ENCODE data around the gene CLDN3. TPM values are rescaled to one million over a fixed set of nuclear protein-coding genes. Genes with fewer than 3 reads are reported as not detected.

Gene CLDN3
- total RNA-seq, 6 donors from 2014 or later, result 21.9 to 95.0 (median 43.9) TPM

DNA sequence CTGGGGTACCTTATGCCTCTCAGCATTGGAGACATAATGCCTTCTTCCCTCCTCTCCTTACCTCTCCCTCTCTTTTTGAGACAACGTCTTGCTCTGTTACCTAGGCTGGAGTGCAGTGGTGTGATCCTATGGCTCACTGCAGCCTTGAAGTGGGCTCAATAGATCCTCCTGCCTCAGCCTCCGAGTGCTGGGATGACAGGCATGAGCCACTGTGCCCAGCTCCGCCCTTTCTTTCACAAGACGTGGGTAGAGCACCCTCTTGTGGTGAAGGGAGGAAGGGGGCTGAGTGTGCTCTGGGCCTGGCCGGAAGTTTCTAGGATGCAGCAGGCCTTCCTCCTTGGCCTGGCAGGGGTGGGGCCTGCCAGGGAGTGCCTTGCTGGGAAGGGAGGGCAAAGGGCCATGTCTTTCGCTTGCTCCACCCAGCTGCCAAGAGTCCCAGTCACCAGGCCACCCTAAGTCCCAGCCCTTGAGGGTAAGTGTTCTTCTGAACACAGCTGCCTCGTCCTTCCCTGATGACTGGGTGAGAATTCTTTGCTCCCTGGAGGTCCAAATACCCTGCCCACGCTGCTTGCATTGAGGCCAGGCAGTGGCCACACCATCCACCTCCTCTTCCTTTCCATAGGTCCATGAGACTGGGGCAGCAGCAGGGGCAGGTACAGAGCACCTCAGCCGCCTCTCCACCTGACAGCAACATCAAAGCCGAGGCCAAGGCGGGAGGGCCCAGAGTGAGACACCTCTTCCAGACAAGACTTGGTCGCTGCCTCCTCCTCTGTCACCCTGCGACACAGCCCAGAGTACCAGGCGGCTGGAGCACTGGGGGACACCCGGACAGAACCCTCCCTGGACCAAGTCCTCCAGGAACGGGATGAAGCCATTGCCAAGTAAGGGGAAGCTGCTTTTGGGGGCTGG is 35.2 kb downstream of the CLDN3 start:
- ATAC-seq (ENCODE audit: low FRiP score in 2 of 2), result peak; percentile 75 to 94
- WGBS, 2 donors, result 48 to 64% methylated on average over 11 to 16 of the region's 16 CpGs
- no peaks in the 10 kb centered on the region for H3K9me3 ChIP-seq

DNA sequence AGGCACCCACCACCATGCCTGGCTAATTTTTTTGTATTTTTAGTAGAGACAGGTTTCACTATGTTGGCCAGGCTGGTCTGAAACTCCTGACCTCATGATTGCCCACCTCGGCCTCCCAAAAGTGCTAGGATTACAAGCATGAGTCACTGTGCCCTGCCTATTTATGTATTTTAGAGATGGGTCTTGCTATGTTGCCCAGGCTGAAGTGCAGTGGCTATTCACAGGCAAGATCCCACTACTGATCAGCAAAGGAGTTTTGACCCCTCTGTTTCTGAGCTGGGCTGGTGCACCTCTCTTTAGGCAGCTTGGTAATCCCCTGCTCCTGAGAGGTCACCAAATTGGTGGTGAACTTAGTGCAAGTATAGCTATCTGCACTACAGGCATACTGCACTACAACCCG is 37.7 kb downstream of the CLDN3 start:
- WGBS, 2 donors, result 69 to 88% methylated on average over 2 of the region's 2 CpGs
- no peak for ATAC-seq (ENCODE audit: low FRiP score in 2 of 2)
- TF ChIP-seq POLR2A (IDR thresholded peaks at IDR 0.05) (no peak), EP300 (IDR thresholded peaks at IDR 0.05) (no peak), POLR2AphosphoS5 (IDR thresholded peaks at IDR 0.05) (no peak)
- TF ChIP-seq, protein P1, sequence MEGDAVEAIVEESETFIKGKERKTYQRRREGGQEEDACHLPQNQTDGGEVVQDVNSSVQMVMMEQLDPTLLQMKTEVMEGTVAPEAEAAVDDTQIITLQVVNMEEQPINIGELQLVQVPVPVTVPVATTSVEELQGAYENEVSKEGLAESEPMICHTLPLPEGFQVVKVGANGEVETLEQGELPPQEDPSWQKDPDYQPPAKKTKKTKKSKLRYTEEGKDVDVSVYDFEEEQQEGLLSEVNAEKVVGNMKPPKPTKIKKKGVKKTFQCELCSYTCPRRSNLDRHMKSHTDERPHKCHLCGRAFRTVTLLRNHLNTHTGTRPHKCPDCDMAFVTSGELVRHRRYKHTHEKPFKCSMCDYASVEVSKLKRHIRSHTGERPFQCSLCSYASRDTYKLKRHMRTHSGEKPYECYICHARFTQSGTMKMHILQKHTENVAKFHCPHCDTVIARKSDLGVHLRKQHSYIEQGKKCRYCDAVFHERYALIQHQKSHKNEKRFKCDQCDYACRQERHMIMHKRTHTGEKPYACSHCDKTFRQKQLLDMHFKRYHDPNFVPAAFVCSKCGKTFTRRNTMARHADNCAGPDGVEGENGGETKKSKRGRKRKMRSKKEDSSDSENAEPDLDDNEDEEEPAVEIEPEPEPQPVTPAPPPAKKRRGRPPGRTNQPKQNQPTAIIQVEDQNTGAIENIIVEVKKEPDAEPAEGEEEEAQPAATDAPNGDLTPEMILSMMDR (IDR thresholded peaks at IDR 0.05), result no peak
- Histone ChIP-seq H3K27me3 (no peaks in the 10 kb centered on the region), H3K27ac (no peak overlapping the region), H3K9me3 (no peaks in the 10 kb centered on the region), H3K4me1 (peaks cover 11 to 24% (median 13%) of the 10 kb centered on the region in 4 donors), H3K4me3 (no peak overlapping the region), H3K36me3 (peaks cover 0 to 19% (median 15%) of the 10 kb centered on the region in 4 donors)
- no peak for DNase-seq

More for the DNA sequence above, 35.2 kb downstream of the CLDN3 start:
- Histone ChIP-seq H3K36me3 (peaks cover 0 to 22% (median 16%) of the 10 kb centered on the region in 4 donors), H3K4me1 (peaks cover 19 to 41% (median 24%) of the 10 kb centered on the region in 4 donors), H3K4me3 (peak overlapping the region in 1 of 4 donors; percentile 8), H3K27ac (peak overlapping the region; percentile 78 to 88 (median 82)), H3K27me3 (no peaks in the 10 kb centered on the region)
- TF ChIP-seq POLR2AphosphoS5 (IDR thresholded peaks at IDR 0.05), result peak; percentile 63 to 90
- TF ChIP-seq EP300 (IDR thresholded peaks at IDR 0.05), result peak in 2 of 4 donors; percentile 13 to 60
- TF ChIP-seq POLR2A (IDR thresholded peaks at IDR 0.05), result peak in 2 of 4 donors; percentile 18 to 62
- TF ChIP-seq, protein P1 (IDR thresholded peaks at IDR 0.05), result peak; percentile 82 to 95 (median 92)
- DNase-seq, result peak in 1 of 2 donors; percentile 93

DNA sequence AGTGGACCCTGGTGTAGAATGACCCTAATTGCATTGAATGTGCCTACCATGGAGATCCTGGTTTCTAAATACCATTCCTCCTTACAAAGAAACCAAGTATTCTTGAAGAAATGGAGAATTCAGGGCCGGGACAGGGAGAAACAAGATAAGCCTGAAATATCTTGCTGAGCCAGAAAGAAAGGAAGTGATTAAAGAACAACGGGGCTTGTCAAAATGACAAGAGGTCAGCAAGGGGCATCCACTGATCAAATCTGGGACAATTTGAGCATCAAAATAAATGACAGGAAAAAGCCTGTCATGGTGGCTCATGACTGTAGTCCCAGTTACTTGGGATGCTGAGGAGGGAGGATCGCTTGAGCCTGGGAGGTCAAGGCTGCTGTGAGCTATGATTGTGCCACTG is 39.6 kb downstream of the CLDN3 start:
- Histone ChIP-seq H3K36me3 (no peaks in the 10 kb centered on the region), H3K9me3 (no peaks in the 10 kb centered on the region), H3K27ac (no peak overlapping the region), H3K4me1 (peaks cover 5 to 11% (median 7%) of the 10 kb centered on the region in 4 donors), H3K27me3 (no peaks in the 10 kb centered on the region), H3K4me3 (no peak overlapping the region)
- ATAC-seq (ENCODE audit: low FRiP score in 2 of 2), result no peak
- WGBS, 2 donors, result 21 to 26% methylated on average over 3 of the region's 3 CpGs
- TF ChIP-seq POLR2AphosphoS5 (IDR thresholded peaks at IDR 0.05), result no peak
- no peak for TF ChIP-seq POLR2A (IDR thresholded peaks at IDR 0.05)
- TF ChIP-seq, protein P1 (IDR thresholded peaks at IDR 0.05), result no peak
- TF ChIP-seq EP300 (IDR thresholded peaks at IDR 0.05), result no peak
- DNase-seq, result no peak

DNA sequence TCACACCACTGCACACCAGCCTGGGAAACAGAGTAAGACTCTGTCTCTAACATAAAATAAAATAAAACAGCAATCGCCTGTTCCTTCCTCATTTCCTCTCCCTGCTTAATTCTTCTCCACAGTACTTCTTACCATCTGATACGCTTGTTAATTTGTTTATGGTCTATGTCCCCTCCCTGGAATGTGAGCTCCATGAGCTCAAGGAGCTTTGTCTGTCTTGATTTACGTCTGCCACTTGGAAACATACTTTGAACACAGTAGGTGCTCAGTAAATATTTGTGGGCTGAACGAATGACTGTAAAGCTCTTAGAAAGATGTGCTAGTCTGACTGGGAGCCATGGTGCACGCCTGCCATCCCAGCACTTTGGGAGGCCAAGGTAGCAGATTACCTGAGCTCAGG is 41.5 kb downstream of the CLDN3 start:
- 42 to 57% methylated on average over 5 of the region's 5 CpGs for WGBS, 2 donors
- Histone ChIP-seq H3K27ac (no peak overlapping the region), H3K36me3 (no peaks in the 10 kb centered on the region), H3K4me3 (no peak overlapping the region), H3K27me3 (no peaks in the 10 kb centered on the region), H3K9me3 (no peaks in the 10 kb centered on the region), H3K4me1 (no peaks in the 10 kb centered on the region)
- ATAC-seq (ENCODE audit: low FRiP score in 2 of 2), result no peak
- TF ChIP-seq POLR2A (IDR thresholded peaks at IDR 0.05) (no peak), EP300 (IDR thresholded peaks at IDR 0.05) (no peak), POLR2AphosphoS5 (IDR thresholded peaks at IDR 0.05) (no peak)
- TF ChIP-seq, protein P1 (IDR thresholded peaks at IDR 0.05), result no peak
- DNase-seq, result no peak

All from upper lobe of left lung (tissue), 6 donors.